Mesothelial cell of epicardium (in vitro differentiated cells): Measurements from ENCODE around the gene FBXW5. TPM values are rescaled to one million over a fixed set of nuclear protein-coding genes. Genes with fewer than 3 reads are reported as not detected.

Experiments used
- DNase-seq, 2 experiments: peaks; one replicate each; pipeline ENCODE4 v3.0.0; 2021; ENCODE audit warnings: low spot score in 2 of 2; ENCODE audit not compliant: unreplicated experiment in 2 of 2
- H3K27ac Mint-ChIP-seq: 2 replicates; pipeline ENCODE4 v1.8.0; 2021; ENCODE audit warnings: mixed read lengths
- H3K27me3 Mint-ChIP-seq: 2 replicates; pipeline ENCODE4 v1.8.0; 2021; ENCODE audit warnings: low read depth, mixed read lengths
- H3K36me3 Mint-ChIP-seq: 2 replicates; pipeline ENCODE4 v1.8.0; 2021; ENCODE audit warnings: mixed read lengths
- H3K4me1 Mint-ChIP-seq: 2 replicates; pipeline ENCODE4 v1.8.0; 2021; ENCODE audit warnings: mixed read lengths
- H3K4me3 Mint-ChIP-seq: 2 replicates; pipeline ENCODE4 v1.8.0; 2021; ENCODE audit warnings: mild to moderate bottlenecking, moderate library complexity, mixed read lengths
- H3K9me3 Mint-ChIP-seq: 2 replicates; pipeline ENCODE4 v1.8.0; 2021; ENCODE audit warnings: mixed read lengths
- CTCF ChIP-seq: fragments of 200-600 bp; sonication (generic); IDR thresholded peaks from one replicate; pipeline ENCODE4 v1.5.0; 2021; ENCODE audit warnings: antibody characterized with exemption; ENCODE audit not compliant: unreplicated experiment
- total RNA-seq: library from RNA; stranded (reverse); gene quantifications from 3 replicates; pipeline ENCODE4 v1.2.1, GENCODE V29; 2021

The FBXW5 gene
- total RNA-seq, 1 donor from 2014 or later: 58.9 TPM

- DNase-seq: no peak
- Mint-ChIP-seq H3K4me1 (peaks cover 3% of the 10 kb centered on the region), H3K4me3 (no peak overlapping the region), H3K36me3 (no peaks in the 10 kb centered on the region), H3K27ac (no peak overlapping the region), H3K9me3 (no peaks in the 10 kb centered on the region), H3K27me3 (peaks cover 4% of the 10 kb centered on the region)
- no peak for TF ChIP-seq CTCF
Measured at GRCh38 chr9:136970361-136970760, 25.8 kb upstream of the FBXW5 start.

- no peak for DNase-seq
- Mint-ChIP-seq H3K4me1 (peaks cover 3% of the 10 kb centered on the region), H3K4me3 (no peak overlapping the region), H3K36me3 (no peaks in the 10 kb centered on the region), H3K27ac (no peak overlapping the region), H3K27me3 (peaks cover 3% of the 10 kb centered on the region), H3K9me3 (no peaks in the 10 kb centered on the region)
- TF ChIP-seq CTCF: no peak
Measured at GRCh38 chr9:136969774-136970173, 25.2 kb upstream of the FBXW5 start.

- Mint-ChIP-seq H3K4me3 (no peak overlapping the region), H3K9me3 (no peaks in the 10 kb centered on the region), H3K27ac (no peak overlapping the region), H3K36me3 (no peaks in the 10 kb centered on the region), H3K27me3 (peaks cover 3% of the 10 kb centered on the region), H3K4me1 (peaks cover 3% of the 10 kb centered on the region)
- TF ChIP-seq CTCF: no peak
- DNase-seq: no peak
Measured at GRCh38 chr9:136969150-136969549, 24.6 kb upstream of the FBXW5 start.

GRCh38 chr9:136968333-136969127 is 24.0 kb upstream of the FBXW5 start:
- DNase-seq: no peak
- TF ChIP-seq CTCF: no peak

GRCh38 chr9:136965771-136966484 is 21.4 kb upstream of the FBXW5 start:
- no peaks in the 10 kb centered on the region for H3K9me3 Mint-ChIP-seq
- H3K36me3 Mint-ChIP-seq: no peaks in the 10 kb centered on the region
- H3K4me3 Mint-ChIP-seq: no peak overlapping the region
- no peak for TF ChIP-seq CTCF
- no peak for DNase-seq
- no peak overlapping the region for H3K27ac Mint-ChIP-seq
- peaks cover 3% of the 10 kb centered on the region for H3K27me3 Mint-ChIP-seq
- H3K4me1 Mint-ChIP-seq: peaks cover 9% of the 10 kb centered on the region

More at GRCh38 chr9:136968333-136969127, 24.0 kb upstream of the FBXW5 start:
- Mint-ChIP-seq H3K27me3 (peaks cover 3% of the 10 kb centered on the region), H3K4me3 (no peak overlapping the region), H3K36me3 (no peaks in the 10 kb centered on the region), H3K27ac (no peak overlapping the region), H3K4me1 (peaks cover 3% of the 10 kb centered on the region), H3K9me3 (no peaks in the 10 kb centered on the region)
